MCF 10A (cell line): ENCODE data around the gene EXOC5. TPM values are rescaled to one million over a fixed set of nuclear protein-coding genes. Genes with fewer than 3 reads are reported as not detected.
"Not testable (repeated sequence)": the region's sequence is repeated elsewhere in the genome, so short reads cannot be mapped to it uniquely, and the experiment has no call there.

ENCODE experiments used
- BruUV-seq: library from RNA; stranded (reverse); fragments of 400-500 nt; replicated peaks from 2 replicates; lab custom pipeline; 2021; lab: Mats Ljungman, UMichigan
- CTCF ChIA-PET: fragments of 300-600 bp; sonication (Branson Sonifier 250); formaldehyde crosslinking; extraction: SDS; loops from one replicate; lab custom pipeline; 2021; ENCODE audit warnings: antibody characterized with exemption, inconsistent platforms; lab: Yijun Ruan, JAX
- POLR2A ChIA-PET: fragments of 300-600, 350-650 bp; sonication (Branson Sonifier 250); formaldehyde crosslinking; extraction: SDS; loops from one replicate; lab custom pipeline; 2020; ENCODE audit warnings: antibody characterized with exemption, inconsistent platforms; lab: Yijun Ruan, JAX
- DNase-seq: peaks from one replicate; pipeline ENCODE4 v3.0.0-alpha.2; 2018; ENCODE audit not compliant: unreplicated experiment
- H3K27ac Mint-ChIP-seq: one replicate; pipeline ENCODE4 v1.8.0; 2022; ENCODE audit warnings: mild to moderate bottlenecking, low read depth, mixed read lengths; ENCODE audit not compliant: unreplicated experiment
- H3K27me3 Mint-ChIP-seq: one replicate; pipeline ENCODE4 v1.8.0; 2022; ENCODE audit warnings: mixed read lengths; ENCODE audit not compliant: insufficient read depth, unreplicated experiment
- H3K36me3 Mint-ChIP-seq: one replicate; pipeline ENCODE4 v1.8.0; 2022; ENCODE audit warnings: mild to moderate bottlenecking, moderate library complexity, mixed read lengths; ENCODE audit not compliant: insufficient read depth, unreplicated experiment
- H3K4me1 Mint-ChIP-seq: one replicate; pipeline ENCODE4 v1.8.0; 2022; ENCODE audit warnings: mixed read lengths; ENCODE audit not compliant: insufficient read depth, unreplicated experiment
- H3K4me3 Mint-ChIP-seq: one replicate; pipeline ENCODE4 v1.8.0; 2022; ENCODE audit warnings: mild to moderate bottlenecking, moderate library complexity, mixed read lengths; ENCODE audit not compliant: unreplicated experiment
- H3K9me3 Mint-ChIP-seq: one replicate; pipeline ENCODE4 v1.8.0; 2022; ENCODE audit warnings: mixed read lengths; ENCODE audit not compliant: unreplicated experiment
- CTCF ChIP-seq: fragments of 200-600 bp; IDR thresholded peaks from one replicate; pipeline ENCODE4 v1.8.0; 2022; ENCODE audit warnings: antibody characterized with exemption, mild to moderate bottlenecking; ENCODE audit not compliant: unreplicated experiment
- intact Hi-C: fragments of 100-400 bp; cut with micrococcal nuclease; formaldehyde crosslinking; loops from 2 replicates; pipeline ENCODE4 v1.14.1; 2022
- total RNA-seq: library from RNA; stranded (reverse); gene quantifications from 2 replicates; pipeline ENCODE4 v1.2.3, GENCODE V29; 2022

The EXOC5 gene
- total RNA-seq, 1 experiment from 2014 or later: 61.5 TPM

- Mint-ChIP-seq H3K9me3 (no peaks in the 10 kb centered on the region), H3K4me1 (no peaks in the 10 kb centered on the region), H3K4me3 (no peak overlapping the region), H3K36me3 (peaks cover 22% of the 10 kb centered on the region), H3K27me3 (no peaks in the 10 kb centered on the region), H3K27ac (no peak overlapping the region)
- no peak for DNase-seq
- ChIA-PET CTCF (interaction anchor here (0.7 to 0.9 kb wide), 2 partner anchors 184 to 687 kb away, joined by 3 read pairs; no protein-coding TSS in a partner anchor), POLR2A (interaction anchor here (1.3 kb wide), 1 partner anchor 17 kb away, joined by 3 read pairs; no protein-coding TSS in a partner anchor)
- intact Hi-C loops: no loop called here
- TF ChIP-seq CTCF: no peak
- no TSS peak for BruUV-seq
Measured at GRCh38 chr14:57245941-57246340, 22.8 kb downstream of the EXOC5 start.

- H3K4me1 Mint-ChIP-seq: no peaks in the 10 kb centered on the region
- no peaks in the 10 kb centered on the region for H3K9me3 Mint-ChIP-seq
- intact Hi-C loops: no loop called here
- H3K27me3 Mint-ChIP-seq: no peaks in the 10 kb centered on the region
- POLR2A ChIA-PET: interaction anchor here (0.5 to 1.2 kb wide), 3 partner anchors 15 to 25 kb away, joined by 3 read pairs; no protein-coding TSS in a partner anchor
- no peak for TF ChIP-seq CTCF
- CTCF ChIA-PET: no interaction called here
- no peak overlapping the region for H3K4me3 Mint-ChIP-seq
- no TSS peak for BruUV-seq
- H3K36me3 Mint-ChIP-seq: peaks cover 22% of the 10 kb centered on the region
- DNase-seq: no peak
- H3K27ac Mint-ChIP-seq: no peak overlapping the region
Measured at GRCh38 chr14:57244106-57244505, 24.6 kb downstream of the EXOC5 start.

GRCh38 chr14:57243320-57243719 lies 25.4 kb downstream of the EXOC5 start:
- no peak for DNase-seq
- no peak overlapping the region for H3K27ac Mint-ChIP-seq
- no TSS peak for BruUV-seq
- H3K36me3 Mint-ChIP-seq: peaks cover 28% of the 10 kb centered on the region
- no peak for TF ChIP-seq CTCF
- intact Hi-C loops: no loop called here
- ChIA-PET CTCF (interaction anchor here (0.6 to 1.0 kb wide), 2 partner anchors 753 to 1973 kb away, joined by 3 read pairs; no protein-coding TSS in a partner anchor), POLR2A (interaction anchor here (0.5 to 1.2 kb wide), 4 partner anchors 16 to 317 kb away, joined by 3 read pairs; no protein-coding TSS in a partner anchor)
- no peaks in the 10 kb centered on the region for H3K27me3 Mint-ChIP-seq
- no peaks in the 10 kb centered on the region for H3K4me1 Mint-ChIP-seq
- H3K4me3 Mint-ChIP-seq: no peak overlapping the region
- H3K9me3 Mint-ChIP-seq: no peaks in the 10 kb centered on the region

GRCh38 chr14:57240115-57240514 lies 28.6 kb downstream of the EXOC5 start:
- H3K9me3 Mint-ChIP-seq, CTCF ChIA-PET, POLR2A ChIA-PET, H3K4me3 Mint-ChIP-seq, H3K27me3 Mint-ChIP-seq, DNase-seq, BruUV-seq, H3K27ac Mint-ChIP-seq, intact Hi-C loops, H3K4me1 Mint-ChIP-seq: not testable (repeated sequence)
- peaks cover 28% of the 10 kb centered on the region for H3K36me3 Mint-ChIP-seq
